Spleen (tissue), 11 donors: ENCODE results near the gene RAB29. TPM values are rescaled to one million over a fixed set of nuclear protein-coding genes. Genes with fewer than 3 reads are reported as not detected.

Experiments
- DNase-seq: peaks from one replicate; pipeline ENCODE4 v3.0.0-alpha.2; 2020
- H3K27ac ChIP-seq, 8 donors: fragments of 200-600 bp; sonication (generic) in 7 of 8; 1 replicate in 4 of 8; 2 replicates in 4 of 8; pipeline versions ENCODE4 v1.5.0 to v1.8.0; 2016 to 2021; ENCODE audit warnings: inconsistent platforms in 4 of 8, mild to moderate bottlenecking in 4 of 8, moderate library complexity in 1 of 8
- H3K27me3 ChIP-seq, 7 donors: fragments of 200-600 bp; sonication (generic) in 6 of 7; replicated peaks in 1 of 7; 1 replicate in 4 of 7; 2 replicates in 3 of 7; pipeline versions ENCODE4 v1.5.0 to v1.8.0; 2016 to 2021; ENCODE audit warnings: inconsistent platforms in 3 of 7, mild to moderate bottlenecking in 1 of 7
- H3K36me3 ChIP-seq, 6 donors: fragments of 200-600 bp; sonication (generic) in 5 of 6; 1 replicate in 4 of 6; 2 replicates in 2 of 6; pipeline versions ENCODE4 v1.5.0 to v1.8.0; 2016 to 2021; ENCODE audit warnings: inconsistent platforms in 2 of 6
- H3K4me1 ChIP-seq, 6 donors: fragments of 200-600 bp; sonication (generic) in 5 of 6; 1 replicate in 3 of 6; 2 replicates in 3 of 6; pipeline versions ENCODE4 v1.5.0 to v1.8.0; 2016 to 2021; ENCODE audit warnings: inconsistent platforms in 3 of 6
- H3K4me3 ChIP-seq, 8 donors: fragments of 200-600 bp; sonication (generic) in 7 of 8; 1 replicate in 4 of 8; 2 replicates in 4 of 8; pipeline versions ENCODE4 v1.5.0 to v1.8.0; 2016 to 2021; ENCODE audit warnings: inconsistent platforms in 4 of 8, mild to moderate bottlenecking in 4 of 8, moderate library complexity in 2 of 8
- H3K9me3 ChIP-seq, 8 donors: fragments of 200-600 bp; sonication (generic) in 7 of 8; 1 replicate in 4 of 8; 2 replicates in 4 of 8; pipeline versions ENCODE4 v1.5.0 to v1.8.0; 2016 to 2021; ENCODE audit warnings: inconsistent platforms in 4 of 8
- CTCF ChIP-seq, 11 experiments: fragments of 200-600 bp in 7 of 11; fragments of 450-650 bp in 4 of 11; sonication (generic) in 4 of 11; IDR thresholded peaks in 8 of 11; conservative IDR thresholded peaks in 3 of 11; 1 replicate in 7 of 11; 2 replicates in 4 of 11; pipeline versions ENCODE4 v1.4.0 to v1.8.0; 2016 to 2021; ENCODE audit warnings: antibody characterized with exemption in 11 of 11, inconsistent platforms in 4 of 11, mild to moderate bottlenecking in 1 of 11
- POLR2A ChIP-seq, 3 donors: fragments of 450-650 bp; IDR thresholded peaks; one replicate each; pipeline ENCODE4 v1.5.1; 2017; ENCODE audit warnings: antibody characterized with exemption in 3 of 3, mild to moderate bottlenecking in 1 of 3
- POLR2AphosphoS5 ChIP-seq, 3 donors: sonication (generic); formaldehyde crosslinking; IDR thresholded peaks; one replicate each; pipeline ENCODE4 v1.5.1; 2017; ENCODE audit warnings: antibody characterized with exemption in 3 of 3
- WGBS, 5 donors: extraction: QIAGEN DNeasy Blood & Tissue Kit in 3 of 5; methylation state at CpG; one replicate each; pipeline versions ENCODE4 v1.1.5 to v1.1.7; 2013 to 2018; 5-methylcytosine and 5-hydroxymethylcytosine counted together
- intact Hi-C: fragments of 100-400 bp; cut with DNase I; formaldehyde crosslinking; loops from one replicate; pipeline ENCODE4 v1.15.0; 2023; ENCODE audit warnings: low total_unique reads
- polyA plus RNA-seq, 3 donors: library from polyadenylated mRNA; stranded (reverse); fragments of 200-250 nt; gene quantifications; one replicate each; pipeline ENCODE4 v1.2.1, GENCODE V29; 2013
- total RNA-seq, 7 donors: library from RNA; depleted of rRNA in 3 of 7; stranded (reverse); fragments of >200 nt in 3 of 7; fragmentation: NEBNext Ultra II Directional in 4 of 7; extraction: Animal tissue kit (Norgen Biotek cat#: 25700) in 4 of 7; gene quantifications; one replicate each; pipeline versions ENCODE4 v1.1.0 to v1.2.1, GENCODE V29; 2016 to 2021
- donor health status: healthy with polysubstance abuse.
- donor health status: DM: no; HTN: no; CAD: no; lungs with moderate emphysema.
- donor health status: DM: no; HTN: no; CAD: no.
- donor health status: Bipolar disorder and iron deficiency.
- donor health status: healthy.
- donor health status: DM: no; HTN: no; CAD: no.
- donor health status: DM: yes; HTN: yes; CAD: no.

The RAB29 gene
- total and polyA plus RNA-seq, 10 donors, result 16.6 to 49.7 (median 38.5) TPM

GRCh38 chr1:205809469-205809868 lies 34.2 kb upstream of the RAB29 start:
- intact Hi-C loops, result no loop called here
- TF ChIP-seq POLR2AphosphoS5 (IDR thresholded peaks at IDR 0.05), result no peak
- no peak for TF ChIP-seq CTCF (IDR thresholded peaks at IDR 0.05 in 8 of 11, conservative IDR thresholded peaks at IDR 0.05 in 3 of 11)
- TF ChIP-seq POLR2A (IDR thresholded peaks at IDR 0.05), result no peak
- H3K4me1 ChIP-seq, result peaks cover 41 to 96% (median 71%) of the 10 kb centered on the region in 6 donors

GRCh38 chr1:205805082-205805711 lies 29.9 kb upstream of the RAB29 start:
- no peak overlapping the region for H3K27ac ChIP-seq
- H3K4me3 ChIP-seq, result no peak overlapping the region
- peaks cover 19 to 62% (median 42%) of the 10 kb centered on the region in 6 donors for H3K4me1 ChIP-seq
- intact Hi-C loops, result no loop called here
- no peaks in the 10 kb centered on the region for H3K27me3 ChIP-seq
- WGBS, 5 donors, result 51 to 68% (median 57%) methylated on average over 5 of the region's 5 CpGs
- H3K36me3 ChIP-seq, result peaks cover 0 to 26% (median 9%) of the 10 kb centered on the region in 6 donors
- TF ChIP-seq POLR2AphosphoS5 (IDR thresholded peaks at IDR 0.05) (peak in 1 of 3 donors; percentile 17), POLR2A (IDR thresholded peaks at IDR 0.05) (no peak), CTCF (IDR thresholded peaks at IDR 0.05 in 8 of 11, conservative IDR thresholded peaks at IDR 0.05 in 3 of 11) (no peak)
- H3K9me3 ChIP-seq, result no peaks in the 10 kb centered on the region
- DNase-seq, result no peak

More at GRCh38 chr1:205809469-205809868, 34.2 kb upstream of the RAB29 start:
- Histone ChIP-seq H3K36me3 (peaks cover 0 to 16% (median 10%) of the 10 kb centered on the region in 6 donors), H3K27me3 (peaks cover 0 to 22% (median 0%) of the 10 kb centered on the region in 7 donors), H3K4me3 (peak overlapping the region in 1 of 8 donors; percentile 16), H3K9me3 (no peaks in the 10 kb centered on the region), H3K27ac (no peak overlapping the region)
- WGBS, 5 donors, result 72 to 89% (median 80%) methylated on average over 3 of the region's 3 CpGs
- DNase-seq, result no peak

GRCh38 chr1:205804605-205805004 lies 29.3 kb upstream of the RAB29 start:
- TF ChIP-seq POLR2AphosphoS5 (IDR thresholded peaks at IDR 0.05) (no peak), POLR2A (IDR thresholded peaks at IDR 0.05) (no peak), CTCF (IDR thresholded peaks at IDR 0.05 in 8 of 11, conservative IDR thresholded peaks at IDR 0.05 in 3 of 11) (no peak)

GRCh38 chr1:205803986-205804385 lies 28.7 kb upstream of the RAB29 start:
- no peak overlapping the region for H3K4me3 ChIP-seq
- no peaks in the 10 kb centered on the region for H3K9me3 ChIP-seq
- H3K36me3 ChIP-seq, result peaks cover 0 to 27% (median 13%) of the 10 kb centered on the region in 6 donors
- no peak for TF ChIP-seq POLR2AphosphoS5 (IDR thresholded peaks at IDR 0.05)
- TF ChIP-seq POLR2A (IDR thresholded peaks at IDR 0.05), result no peak
- TF ChIP-seq CTCF (IDR thresholded peaks at IDR 0.05 in 8 of 11, conservative IDR thresholded peaks at IDR 0.05 in 3 of 11), result no peak
- H3K27me3 ChIP-seq, result no peaks in the 10 kb centered on the region
- no peak for DNase-seq
- intact Hi-C loops, result no loop called here
- WGBS, 5 donors, result 66 to 92% (median 72%) methylated on average over 4 of the region's 4 CpGs
- H3K4me1 ChIP-seq, result peaks cover 8 to 50% (median 30%) of the 10 kb centered on the region in 6 donors
- no peak overlapping the region for H3K27ac ChIP-seq

More at GRCh38 chr1:205804605-205805004, 29.3 kb upstream of the RAB29 start:
- 93 to 100% (median 97%) methylated on average over 2 of the region's 2 CpGs for whole genome bisulfite sequencing, 5 donors
- Histone ChIP-seq H3K4me1 (peaks cover 13 to 56% (median 36%) of the 10 kb centered on the region in 6 donors), H3K4me3 (no peak overlapping the region), H3K36me3 (peaks cover 0 to 26% (median 9%) of the 10 kb centered on the region in 6 donors), H3K27me3 (no peaks in the 10 kb centered on the region), H3K9me3 (no peaks in the 10 kb centered on the region), H3K27ac (no peak overlapping the region)
- intact Hi-C loops, result no loop called here
- DNase-seq, result no peak
